ENCODE measurements around the gene WT1.

WT1 gene

DNA sequence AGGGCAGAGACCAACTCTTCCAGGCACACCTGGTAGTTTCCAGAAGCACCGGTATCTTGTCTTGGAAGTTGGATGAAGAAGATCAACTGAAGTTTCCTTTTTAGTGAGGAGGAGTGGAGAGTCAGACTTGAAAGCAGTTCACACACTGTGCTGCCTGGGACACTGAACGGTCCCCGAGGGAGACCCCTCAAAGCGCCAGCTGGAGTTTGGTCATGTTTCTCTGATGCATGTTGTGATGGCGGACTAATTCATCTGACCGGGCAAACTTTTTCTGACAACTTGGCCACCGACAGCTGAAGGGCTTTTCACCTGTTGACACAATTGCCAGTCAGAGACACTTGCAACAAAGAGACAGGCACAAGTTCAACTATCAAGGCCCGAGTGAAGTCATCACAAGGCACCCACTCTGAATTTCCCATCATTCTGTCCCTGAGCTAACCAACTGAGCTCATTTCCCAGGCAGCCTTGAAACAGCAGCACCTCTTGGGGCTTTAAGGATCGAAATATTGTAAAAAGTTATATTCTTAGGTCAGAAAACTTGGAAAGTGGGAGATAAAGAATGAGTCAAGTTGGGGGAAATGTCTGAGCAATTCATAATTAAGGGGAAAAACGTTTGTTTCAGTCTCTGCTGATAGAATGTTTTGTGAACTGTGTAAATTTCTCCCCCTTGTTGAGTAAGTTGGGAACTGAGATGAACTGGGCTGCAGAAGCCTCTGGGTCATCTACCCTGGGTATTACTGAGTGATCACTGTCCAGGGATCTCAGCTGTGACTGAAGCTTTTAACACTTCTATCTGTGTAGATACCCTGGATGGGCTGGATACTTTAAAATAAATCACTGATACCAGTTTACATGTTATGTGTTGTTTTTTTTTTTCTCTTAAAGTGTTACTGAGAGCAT is 46.2 kb downstream of the WT1 start:
- no peak overlapping the region for H3K4me2 ChIP-seq (ENCODE audit: low read length)
- no peak overlapping the region for H3K27ac ChIP-seq (ENCODE audit: low read depth, low read length)
- H3K9me2 ChIP-seq (replicated peaks; ENCODE audit: control insufficient read depth, low read length) = no peaks in the 10 kb centered on the region
- H3F3A ChIP-seq (ENCODE audit: control insufficient read depth, insufficient read depth) = no peaks in the 10 kb centered on the region
- no peaks in the 10 kb centered on the region for H3K36me3 ChIP-seq (ENCODE audit: control insufficient read depth, low read length)
- peaks cover 20% of the 10 kb centered on the region for H3K27me3 ChIP-seq (ENCODE audit: control insufficient read depth, low read length)
- no peak overlapping the region for H3K4me3 ChIP-seq (ENCODE audit: low read length)
- H3K4me1 ChIP-seq (ENCODE audit: control insufficient read depth, low read length) = peaks cover 8% of the 10 kb centered on the region; the same call in 1 of the 2 replicates
- no peaks in the 10 kb centered on the region for H4K20me1 ChIP-seq (ENCODE audit: control insufficient read depth, insufficient read depth, low read depth, low read length)
- H3K9me3 ChIP-seq (ENCODE audit: control insufficient read depth, insufficient read depth, low read length) = no peaks in the 10 kb centered on the region
- TF ChIP-seq CTCF (IDR thresholded peaks at IDR 0.05; ENCODE audit: low read depth, low read length, poor library complexity, severe bottlenecking) = no peak
- TF ChIP-seq EZH2phosphoT487 (IDR thresholded peaks at IDR 0.05; ENCODE audit: borderline replicate concordance, low read length) = no peak
- no peaks in the 10 kb centered on the region for H3K79me2 ChIP-seq (ENCODE audit: control insufficient read depth, low read length)

DNA sequence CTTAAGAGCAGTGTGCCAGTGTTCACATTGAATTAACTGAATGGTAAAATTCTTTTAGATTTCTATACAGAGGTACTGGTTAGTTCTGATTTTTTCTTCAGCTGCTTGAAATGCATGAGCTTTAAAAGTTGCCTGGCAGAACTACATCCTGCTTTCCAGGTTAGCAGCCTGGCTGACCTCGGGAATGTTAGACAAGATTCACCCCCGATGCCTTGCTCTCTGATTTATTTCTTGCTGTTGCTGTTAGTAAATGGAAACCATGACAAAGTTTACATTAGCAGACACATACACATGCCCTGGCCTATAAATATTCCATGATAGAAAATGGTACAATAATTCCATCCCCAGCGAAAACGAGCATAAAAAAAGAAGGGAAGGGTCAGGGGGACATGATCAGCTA is 47.0 kb downstream of the WT1 start:
- H3K4me1 ChIP-seq (ENCODE audit: control insufficient read depth, low read length) = peaks cover 8% of the 10 kb centered on the region; the same call in 1 of the 2 replicates
- H3K27ac ChIP-seq (ENCODE audit: low read depth, low read length) = no peak overlapping the region
- H3K9me2 ChIP-seq (replicated peaks; ENCODE audit: control insufficient read depth, low read length) = no peaks in the 10 kb centered on the region
- H3K9me3 ChIP-seq (ENCODE audit: control insufficient read depth, insufficient read depth, low read length) = no peaks in the 10 kb centered on the region
- H3K27me3 ChIP-seq (ENCODE audit: control insufficient read depth, low read length) = peaks cover 20% of the 10 kb centered on the region
- no peak for TF ChIP-seq EZH2phosphoT487 (IDR thresholded peaks at IDR 0.05; ENCODE audit: borderline replicate concordance, low read length)
- no peak for TF ChIP-seq CTCF (IDR thresholded peaks at IDR 0.05; ENCODE audit: low read depth, low read length, poor library complexity, severe bottlenecking)
- H3K79me2 ChIP-seq (ENCODE audit: control insufficient read depth, low read length) = no peaks in the 10 kb centered on the region
- no peak overlapping the region for H3K4me3 ChIP-seq (ENCODE audit: low read length)
- no peak overlapping the region for H3K4me2 ChIP-seq (ENCODE audit: low read length)
- no peaks in the 10 kb centered on the region for H4K20me1 ChIP-seq (ENCODE audit: control insufficient read depth, insufficient read depth, low read depth, low read length)
- no peaks in the 10 kb centered on the region for H3K36me3 ChIP-seq (ENCODE audit: control insufficient read depth, low read length)
- no peaks in the 10 kb centered on the region for H3F3A ChIP-seq (ENCODE audit: control insufficient read depth, insufficient read depth)

DNA sequence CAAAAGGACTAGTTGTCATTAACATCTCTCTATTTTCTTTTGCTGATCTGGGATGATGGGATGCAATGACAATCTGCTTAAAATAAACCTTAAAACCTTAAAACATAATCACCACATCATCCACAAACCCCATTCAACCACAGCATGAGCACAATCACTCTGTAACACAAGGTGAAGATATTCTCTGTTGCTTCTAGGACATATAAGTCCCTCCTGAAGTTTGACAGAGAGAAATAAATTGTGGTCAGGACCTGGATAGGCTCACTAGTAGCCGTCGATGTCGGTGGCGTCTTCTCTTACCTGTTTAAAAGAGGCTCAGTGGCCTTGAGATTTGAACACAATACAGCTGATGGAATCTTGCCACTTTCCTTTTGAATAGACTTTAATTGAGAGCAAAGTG is 47.9 kb downstream of the WT1 start:
- peaks cover 20% of the 10 kb centered on the region for H3K27me3 ChIP-seq (ENCODE audit: control insufficient read depth, low read length)
- H3K27ac ChIP-seq (ENCODE audit: low read depth, low read length) = no peak overlapping the region
- peaks cover 8% of the 10 kb centered on the region; the same call in 1 of the 2 replicates for H3K4me1 ChIP-seq (ENCODE audit: control insufficient read depth, low read length)

More for the DNA sequence above, 47.9 kb downstream of the WT1 start:
- Histone ChIP-seq H3K36me3 (ENCODE audit: control insufficient read depth, low read length) (no peaks in the 10 kb centered on the region), H3F3A (ENCODE audit: control insufficient read depth, insufficient read depth) (no peaks in the 10 kb centered on the region), H4K20me1 (ENCODE audit: control insufficient read depth, insufficient read depth, low read depth, low read length) (no peaks in the 10 kb centered on the region), H3K4me2 (ENCODE audit: low read length) (no peak overlapping the region), H3K4me3 (ENCODE audit: low read length) (no peak overlapping the region), H3K9me3 (ENCODE audit: control insufficient read depth, insufficient read depth, low read length) (no peaks in the 10 kb centered on the region), H3K79me2 (ENCODE audit: control insufficient read depth, low read length) (no peaks in the 10 kb centered on the region), H3K9me2 (replicated peaks; ENCODE audit: control insufficient read depth, low read length) (no peaks in the 10 kb centered on the region)
- TF ChIP-seq CTCF (IDR thresholded peaks at IDR 0.05; ENCODE audit: low read depth, low read length, poor library complexity, severe bottlenecking) (no peak), EZH2phosphoT487 (IDR thresholded peaks at IDR 0.05; ENCODE audit: borderline replicate concordance, low read length) (no peak)

Data from DOHH2 (cell line).